ENCODE results near the gene TECTA. TPM values are rescaled to one million over a fixed set of nuclear protein-coding genes. Genes with fewer than 3 reads are reported as not detected.

TECTA gene
- total RNA-seq, 1 donor: 0.72 TPM

DNA sequence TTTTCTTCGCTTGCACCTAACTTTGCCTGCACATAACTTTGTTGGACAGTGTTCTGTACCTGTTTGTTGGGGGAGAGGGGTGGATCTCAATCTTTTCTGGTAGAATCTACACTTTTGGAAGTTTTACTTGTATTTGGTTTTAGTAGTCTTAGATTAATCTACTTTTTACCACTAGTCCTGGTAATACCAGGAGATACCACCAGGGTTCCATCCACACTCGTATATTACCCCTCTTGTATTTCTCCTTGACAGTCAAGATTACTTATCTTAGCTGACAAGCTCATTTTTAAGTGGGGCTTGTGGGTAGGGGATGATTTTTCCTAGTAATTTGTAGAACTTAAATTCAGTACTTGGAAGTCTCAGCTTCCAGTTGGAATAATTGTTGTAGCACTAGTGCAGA, 37.3 kb upstream of the TECTA start:
- H3K4me3 ChIP-seq (ENCODE audit: insufficient read depth, low read length): no peak overlapping the region
- H2AFZ ChIP-seq (ENCODE audit: low read length): no peak overlapping the region
- no peaks in the 10 kb centered on the region for H3K4me1 ChIP-seq (ENCODE audit: insufficient read depth, low read length)
- H3K4me2 ChIP-seq (ENCODE audit: insufficient read depth, low read length): no peak overlapping the region
- H3K9me3 ChIP-seq (ENCODE audit: low read depth, low read length): no peaks in the 10 kb centered on the region
- no peaks in the 10 kb centered on the region for H4K20me1 ChIP-seq (ENCODE audit: insufficient read depth, low read length)
- no peaks in the 10 kb centered on the region for H3K27me3 ChIP-seq (ENCODE audit: insufficient read depth, low read length)
- H3K79me2 ChIP-seq (ENCODE audit: insufficient read depth, low read length): no peaks in the 10 kb centered on the region
- no peak for DNase-seq (ENCODE audit: insufficient read length, low spot score, missing footprints)
- peaks cover 10% of the 10 kb centered on the region for H3K36me3 ChIP-seq (ENCODE audit: insufficient read depth, low read length)
- TF ChIP-seq, protein P1, sequence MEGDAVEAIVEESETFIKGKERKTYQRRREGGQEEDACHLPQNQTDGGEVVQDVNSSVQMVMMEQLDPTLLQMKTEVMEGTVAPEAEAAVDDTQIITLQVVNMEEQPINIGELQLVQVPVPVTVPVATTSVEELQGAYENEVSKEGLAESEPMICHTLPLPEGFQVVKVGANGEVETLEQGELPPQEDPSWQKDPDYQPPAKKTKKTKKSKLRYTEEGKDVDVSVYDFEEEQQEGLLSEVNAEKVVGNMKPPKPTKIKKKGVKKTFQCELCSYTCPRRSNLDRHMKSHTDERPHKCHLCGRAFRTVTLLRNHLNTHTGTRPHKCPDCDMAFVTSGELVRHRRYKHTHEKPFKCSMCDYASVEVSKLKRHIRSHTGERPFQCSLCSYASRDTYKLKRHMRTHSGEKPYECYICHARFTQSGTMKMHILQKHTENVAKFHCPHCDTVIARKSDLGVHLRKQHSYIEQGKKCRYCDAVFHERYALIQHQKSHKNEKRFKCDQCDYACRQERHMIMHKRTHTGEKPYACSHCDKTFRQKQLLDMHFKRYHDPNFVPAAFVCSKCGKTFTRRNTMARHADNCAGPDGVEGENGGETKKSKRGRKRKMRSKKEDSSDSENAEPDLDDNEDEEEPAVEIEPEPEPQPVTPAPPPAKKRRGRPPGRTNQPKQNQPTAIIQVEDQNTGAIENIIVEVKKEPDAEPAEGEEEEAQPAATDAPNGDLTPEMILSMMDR (IDR thresholded peaks at IDR 0.05; ENCODE audit: extremely low read depth, low read depth, low read length): peak; percentile 41
- H3K27ac ChIP-seq (ENCODE audit: low read depth, low read length): no peak overlapping the region

- Histone ChIP-seq H3K4me1 (ENCODE audit: insufficient read depth, low read length) (no peaks in the 10 kb centered on the region), H3K79me2 (ENCODE audit: insufficient read depth, low read length) (no peaks in the 10 kb centered on the region), H3K36me3 (ENCODE audit: insufficient read depth, low read length) (peaks cover 5% of the 10 kb centered on the region), H4K20me1 (ENCODE audit: insufficient read depth, low read length) (peaks cover 1% of the 10 kb centered on the region), H3K4me3 (ENCODE audit: insufficient read depth, low read length) (no peak overlapping the region), H3K27ac (ENCODE audit: low read depth, low read length) (no peak overlapping the region), H3K9me3 (ENCODE audit: low read depth, low read length) (no peaks in the 10 kb centered on the region), H3K4me2 (ENCODE audit: insufficient read depth, low read length) (no peak overlapping the region), H3K27me3 (ENCODE audit: insufficient read depth, low read length) (no peaks in the 10 kb centered on the region), H2AFZ (ENCODE audit: low read length) (no peak overlapping the region)
- TF ChIP-seq, protein P1 (IDR thresholded peaks at IDR 0.05; ENCODE audit: extremely low read depth, low read depth, low read length): no peak
- DNase-seq (ENCODE audit: insufficient read length, low spot score, missing footprints): peak; percentile 51
These were observed 34.4 kb upstream of the TECTA start for GRCh38 chr11:121066623-121067022.

DNA sequence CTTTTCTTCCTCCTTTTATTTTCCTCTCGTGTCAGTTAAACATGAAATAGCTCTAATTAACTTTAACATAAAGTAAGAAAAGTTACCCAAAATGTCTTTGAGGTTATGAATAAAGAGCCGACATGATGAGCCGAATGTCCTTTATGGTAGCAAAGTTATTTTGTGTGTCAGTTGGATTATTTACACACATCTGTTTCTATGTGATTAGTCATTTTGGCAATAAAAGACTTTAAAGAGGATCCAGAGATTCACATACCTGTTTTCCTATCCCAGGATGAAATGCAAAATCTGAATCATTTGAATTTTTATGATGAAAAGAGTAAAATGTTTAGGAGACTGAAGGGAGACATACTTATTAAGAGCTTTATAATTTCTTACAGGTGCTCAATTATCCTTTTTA, 34.0 kb upstream of the TECTA start:
- TF ChIP-seq, protein P1 (IDR thresholded peaks at IDR 0.05; ENCODE audit: extremely low read depth, low read depth, low read length): no peak
- Histone ChIP-seq H3K4me2 (ENCODE audit: insufficient read depth, low read length) (no peak overlapping the region), H3K27ac (ENCODE audit: low read depth, low read length) (no peak overlapping the region), H3K36me3 (ENCODE audit: insufficient read depth, low read length) (peaks cover 5% of the 10 kb centered on the region), H3K4me3 (ENCODE audit: insufficient read depth, low read length) (no peak overlapping the region), H3K79me2 (ENCODE audit: insufficient read depth, low read length) (no peaks in the 10 kb centered on the region), H4K20me1 (ENCODE audit: insufficient read depth, low read length) (peaks cover 5% of the 10 kb centered on the region), H2AFZ (ENCODE audit: low read length) (no peak overlapping the region), H3K9me3 (ENCODE audit: low read depth, low read length) (no peaks in the 10 kb centered on the region), H3K27me3 (ENCODE audit: insufficient read depth, low read length) (no peaks in the 10 kb centered on the region), H3K4me1 (ENCODE audit: insufficient read depth, low read length) (no peaks in the 10 kb centered on the region)
- DNase-seq (ENCODE audit: insufficient read length, low spot score, missing footprints): peak; percentile 31

DNA sequence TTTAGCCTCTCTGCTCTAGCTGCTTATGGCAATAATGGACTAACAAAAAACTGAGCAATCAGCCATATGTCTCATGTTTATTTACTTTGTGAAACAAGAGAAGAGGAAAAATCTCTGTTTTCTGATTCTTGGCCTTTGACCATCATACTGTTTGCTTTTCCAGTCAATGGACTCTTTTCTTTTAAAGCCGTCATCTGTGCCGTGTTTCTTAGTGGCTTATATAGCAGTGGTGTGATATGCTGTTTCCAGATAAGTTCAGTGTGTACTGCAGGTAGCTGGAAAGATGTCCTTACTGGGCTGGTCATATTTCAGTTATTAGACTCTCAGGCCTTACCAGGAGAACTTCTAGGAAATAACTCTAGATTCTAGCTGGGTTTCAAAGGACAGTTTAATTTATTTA, 33.6 kb upstream of the TECTA start:
- peaks cover 5% of the 10 kb centered on the region for H4K20me1 ChIP-seq (ENCODE audit: insufficient read depth, low read length)

More for the DNA sequence above, 33.6 kb upstream of the TECTA start:
- H3K4me2 ChIP-seq (ENCODE audit: insufficient read depth, low read length): no peak overlapping the region
- H3K4me1 ChIP-seq (ENCODE audit: insufficient read depth, low read length): no peaks in the 10 kb centered on the region
- no peak overlapping the region for H3K27ac ChIP-seq (ENCODE audit: low read depth, low read length)
- no peak for DNase-seq (ENCODE audit: insufficient read length, low spot score, missing footprints)
- no peaks in the 10 kb centered on the region for H3K9me3 ChIP-seq (ENCODE audit: low read depth, low read length)
- TF ChIP-seq, protein P1 (IDR thresholded peaks at IDR 0.05; ENCODE audit: extremely low read depth, low read depth, low read length): no peak
- no peaks in the 10 kb centered on the region for H3K27me3 ChIP-seq (ENCODE audit: insufficient read depth, low read length)
- H3K79me2 ChIP-seq (ENCODE audit: insufficient read depth, low read length): no peaks in the 10 kb centered on the region
- no peak overlapping the region for H3K4me3 ChIP-seq (ENCODE audit: insufficient read depth, low read length)
- H2AFZ ChIP-seq (ENCODE audit: low read length): no peak overlapping the region
- H3K36me3 ChIP-seq (ENCODE audit: insufficient read depth, low read length): peaks cover 5% of the 10 kb centered on the region

Measured in osteoblast (primary cell).